Panc1 (cell line): Measurements from ENCODE around the gene PEX1.

Source experiments
- CTCF ChIP-seq: fragments of 450-650 bp; IDR thresholded peaks from 2 replicates; pipeline ENCODE4 v1.5.1; 2017; ENCODE audit warnings: mild to moderate bottlenecking
- POLR2AphosphoS5 ChIP-seq: IDR thresholded peaks from 2 replicates; pipeline ENCODE4 v1.6.1; 2012; ENCODE audit warnings: mild to moderate bottlenecking, low read depth, low read length, moderate library complexity
- REST ChIP-seq, 2 experiments: IDR thresholded peaks; 2 replicates each; pipeline ENCODE4 v1.6.1; 2011 to 2012; ENCODE audit warnings: low read depth in 2 of 2, control low read depth in 1 of 2, low read length in 1 of 2, mild to moderate bottlenecking in 1 of 2, moderate library complexity in 1 of 2; ENCODE audit not compliant: insufficient read depth in 1 of 2
- SIN3A ChIP-seq: IDR thresholded peaks from 2 replicates; pipeline ENCODE4 v1.6.1; 2012; ENCODE audit warnings: low read depth, mild to moderate bottlenecking, low read length, moderate library complexity, borderline replicate concordance; ENCODE audit not compliant: insufficient read depth
- TCF7L2 ChIP-seq: IDR thresholded peaks from 2 replicates; pipeline ENCODE4 v1.6.1; 2011; ENCODE audit warnings: mild to moderate bottlenecking, low read depth, low read length, inconsistent platforms

- TF ChIP-seq CTCF, result no peak
- no peak for TF ChIP-seq REST (IDR thresholded peaks at IDR 0.05; ENCODE audit: insufficient read depth in 1 of 2, low read depth in 2 of 2, low read length in 1 of 2)
- no peak for TF ChIP-seq SIN3A
- TF ChIP-seq TCF7L2, result no peak
- TF ChIP-seq POLR2AphosphoS5, result no peak
Observed at GRCh38 chr7:92569137-92569536, 40.8 kb upstream of the PEX1 start.
